Measurements from ENCODE around the gene SF3B6.

The SF3B6 gene

GRCh38 chr2:24075915-24076848, at the start of gene SF3B6:
SF3B6 (minus strand) TSS chr2:24076326; CDS start chr2:24076229, 97 bp downstream.
- peak within 1 kb of the TSS; percentile 85 for H2AFZ ChIP-seq (ENCODE audit: low read length)
- peaks cover 14% of the 10 kb centered on the region for H3F3A ChIP-seq (ENCODE audit: insufficient read depth, low read length)
- peaks cover 13% of the 10 kb centered on the region for H3K4me1 ChIP-seq (ENCODE audit: low read length)
- no peaks in the 10 kb centered on the region for H3K36me3 ChIP-seq (replicated peaks; ENCODE audit: insufficient read depth, low read length)
- peak within 1 kb of the TSS; percentile 78 for H3K9ac ChIP-seq (ENCODE audit: low read length)
- no peaks in the 10 kb centered on the region for H3K9me3 ChIP-seq (replicated peaks; ENCODE audit: insufficient read depth, low read length)
- peak within 1 kb of the TSS; percentile 71; the same call in 1 of the 2 replicates for H3K27ac ChIP-seq (ENCODE audit: low read length)
- TF ChIP-seq EZH2 (optimal IDR thresholded peaks at IDR 0.05; ENCODE audit: low read depth, low read length) (no peak), CTCF (IDR thresholded peaks at IDR 0.05; ENCODE audit: low read length) (no peak), EZH2phosphoT487 (IDR thresholded peaks at IDR 0.05; ENCODE audit: low read length) (no peak)
- H3K27me3 ChIP-seq (replicated peaks; ENCODE audit: insufficient read depth, low read length), result no peaks in the 10 kb centered on the region
- H3K79me2 ChIP-seq (ENCODE audit: low read length), result peaks cover 45% of the 10 kb centered on the region
- no peaks in the 10 kb centered on the region for H4K20me1 ChIP-seq (ENCODE audit: insufficient read depth, low read length)
- H3K9me2 ChIP-seq (replicated peaks; ENCODE audit: insufficient read depth, low read length), result no peaks in the 10 kb centered on the region
- peak within 1 kb of the TSS; percentile 86 for H3K4me3 ChIP-seq (ENCODE audit: low read length)
- DNase-seq, result peak; percentile 100
- H3K4me2 ChIP-seq (ENCODE audit: low read depth, low read length), result peak within 1 kb of the TSS; percentile 85

GRCh38 chr2:24123922-24124580, 47.9 kb upstream of the SF3B6 start:
- no peak for TF ChIP-seq EZH2 (optimal IDR thresholded peaks at IDR 0.05; ENCODE audit: low read depth, low read length)
- TF ChIP-seq EZH2phosphoT487 (IDR thresholded peaks at IDR 0.05; ENCODE audit: low read length), result no peak
- TF ChIP-seq CTCF (IDR thresholded peaks at IDR 0.05; ENCODE audit: low read length), result no peak
- Histone ChIP-seq H3K9me2 (replicated peaks; ENCODE audit: insufficient read depth, low read length) (no peaks in the 10 kb centered on the region), H2AFZ (ENCODE audit: low read length) (peak overlapping the region; percentile 100), H3K9me3 (replicated peaks; ENCODE audit: insufficient read depth, low read length) (no peaks in the 10 kb centered on the region), H3K4me2 (ENCODE audit: low read depth, low read length) (peak overlapping the region; percentile 96), H3K27me3 (replicated peaks; ENCODE audit: insufficient read depth, low read length) (no peaks in the 10 kb centered on the region), H3K9ac (ENCODE audit: low read length) (peak overlapping the region; percentile 70), H3F3A (ENCODE audit: insufficient read depth, low read length) (no peaks in the 10 kb centered on the region), H3K36me3 (replicated peaks; ENCODE audit: insufficient read depth, low read length) (no peaks in the 10 kb centered on the region), H3K79me2 (ENCODE audit: low read length) (no peaks in the 10 kb centered on the region), H4K20me1 (ENCODE audit: insufficient read depth, low read length) (no peaks in the 10 kb centered on the region), H3K4me1 (ENCODE audit: low read length) (no peaks in the 10 kb centered on the region), H3K4me3 (ENCODE audit: low read length) (peak overlapping the region; percentile 85), H3K27ac (ENCODE audit: low read length) (peak overlapping the region; percentile 26; the same call in 1 of the 2 replicates)
- DNase-seq, result no peak

GRCh38 chr2:24123195-24123921, 47.2 kb upstream of the SF3B6 start, which contains the start of the genes FAM228B and PFN4:
FAM228B (plus strand) TSS chr2:24123469; CDS start chr2:24124362, 893 bp downstream.
PFN4 (minus strand) TSS chr2:24123334; CDS start chr2:24122535, 799 bp downstream.
- Histone ChIP-seq H3K9ac (ENCODE audit: low read length) (peak within 1 kb of the TSS; percentile 70), H2AFZ (ENCODE audit: low read length) (peak within 1 kb of the TSS; percentile 100), H3K4me3 (ENCODE audit: low read length) (peak within 1 kb of the TSS; percentile 85), H3K9me2 (replicated peaks; ENCODE audit: insufficient read depth, low read length) (no peaks in the 10 kb centered on the region), H3K9me3 (replicated peaks; ENCODE audit: insufficient read depth, low read length) (no peaks in the 10 kb centered on the region), H3K27me3 (replicated peaks; ENCODE audit: insufficient read depth, low read length) (no peaks in the 10 kb centered on the region), H3F3A (ENCODE audit: insufficient read depth, low read length) (no peaks in the 10 kb centered on the region), H3K79me2 (ENCODE audit: low read length) (no peaks in the 10 kb centered on the region), H4K20me1 (ENCODE audit: insufficient read depth, low read length) (no peaks in the 10 kb centered on the region), H3K4me1 (ENCODE audit: low read length) (no peaks in the 10 kb centered on the region), H3K27ac (ENCODE audit: low read length) (peak within 1 kb of the TSS; percentile 26; the same call in 1 of the 2 replicates), H3K36me3 (replicated peaks; ENCODE audit: insufficient read depth, low read length) (no peaks in the 10 kb centered on the region), H3K4me2 (ENCODE audit: low read depth, low read length) (peak within 1 kb of the TSS; percentile 96)
- peak; percentile 81 for DNase-seq
- no peak for TF ChIP-seq CTCF (IDR thresholded peaks at IDR 0.05; ENCODE audit: low read length)
- TF ChIP-seq EZH2phosphoT487 (IDR thresholded peaks at IDR 0.05; ENCODE audit: low read length), result no peak
- no peak for TF ChIP-seq EZH2 (optimal IDR thresholded peaks at IDR 0.05; ENCODE audit: low read depth, low read length)

All from MM.1S (cell line).